IMR-90 (cell line): ENCODE results near the gene LUZP1. TPM values are rescaled to one million over a fixed set of nuclear protein-coding genes. Genes with fewer than 3 reads are reported as not detected.
"Not testable (repeated sequence)": the region's sequence is repeated elsewhere in the genome, so short reads cannot be mapped to it uniquely, and the experiment has no call there.

Experiments used
- ATAC-seq: fragments of 200-7000 bp; cut with Tn5 transposase; 2 replicates; pipeline ENCODE4 v1.9.1; 2020; ENCODE audit warnings: low read depth, mild to moderate bottlenecking, moderate library complexity
- BruUV-seq: library from RNA; stranded (reverse); fragments of 400-500 nt; replicated peaks from 2 replicates; lab custom pipeline; 2021; lab: Mats Ljungman, UMichigan
- CTCF ChIA-PET: fragments of 300-600 bp; formaldehyde crosslinking; extraction: SDS; loops from one replicate; lab custom pipeline; 2021; ENCODE audit warnings: antibody characterized with exemption; lab: Yijun Ruan, JAX
- POLR2A ChIA-PET: fragments of 300-600 bp; sonication (Branson Sonifier 250); formaldehyde crosslinking; loops from one replicate; lab custom pipeline; 2022; ENCODE audit warnings: antibody characterized with exemption; ENCODE audit not compliant: unreplicated experiment; lab: Charles Lee
- DNase-seq: peaks from one replicate; pipeline ENCODE4 v3.0.0; 2013
- H2AFZ ChIP-seq: replicated peaks from 2 replicates; pipeline ENCODE3; 2013; ENCODE audit warnings: low read length, mild to moderate bottlenecking; ENCODE audit not compliant: poor library complexity
- H2AK5ac ChIP-seq: 2 replicates; pipeline ENCODE4 v1.6.1; 2013; ENCODE audit warnings: low read depth, low read length, inconsistent platforms
- H2AK9ac ChIP-seq: replicated peaks from 2 replicates; pipeline ENCODE3; 2013; ENCODE audit warnings: mild to moderate bottlenecking, low read depth, low read length, moderate library complexity; ENCODE audit not compliant: poor library complexity
- H2BK120ac ChIP-seq: 2 replicates; pipeline ENCODE4 v1.6.1; 2013; ENCODE audit warnings: low read depth, low read length, inconsistent platforms
- H2BK15ac ChIP-seq: 3 replicates; pipeline ENCODE4 v1.6.1; 2013; ENCODE audit warnings: low read depth, low read length, inconsistent platforms
- H2BK20ac ChIP-seq: 2 replicates; pipeline ENCODE4 v1.6.1; 2013; ENCODE audit warnings: low read depth, mild to moderate bottlenecking, inconsistent platforms, low read length, moderate library complexity
- H2BK5ac ChIP-seq: 2 replicates; pipeline ENCODE4 v1.6.1; 2013; ENCODE audit warnings: mild to moderate bottlenecking, low read depth, low read length, inconsistent platforms; ENCODE audit not compliant: poor library complexity, severe bottlenecking
- H3K14ac ChIP-seq: replicated peaks from 2 replicates; pipeline ENCODE4 v1.6.1; 2013; ENCODE audit warnings: low read depth, low read length, inconsistent platforms
- H3K18ac ChIP-seq: 2 replicates; pipeline ENCODE4 v1.6.1; 2013; ENCODE audit warnings: low read depth, low read length, control low read depth
- H3K23ac ChIP-seq: 2 replicates; pipeline ENCODE4 v1.6.1; 2013; ENCODE audit warnings: low read depth, low read length, inconsistent platforms
- H3K27ac ChIP-seq: 2 replicates; pipeline ENCODE4 v1.5.1; 2013; ENCODE audit warnings: mild to moderate bottlenecking, control low read depth, low read length; ENCODE audit not compliant: insufficient read depth
- H3K27me3 ChIP-seq: 2 replicates; pipeline ENCODE4 v1.6.1; 2013; ENCODE audit warnings: low read length; ENCODE audit not compliant: control insufficient read depth, insufficient read depth
- H3K36me3 ChIP-seq: 2 replicates; pipeline ENCODE4 v1.6.1; 2013; ENCODE audit warnings: low read length, mixed read lengths; ENCODE audit not compliant: control insufficient read depth, insufficient read depth
- H3K4ac ChIP-seq: 2 replicates; pipeline ENCODE4 v1.6.1; 2013; ENCODE audit warnings: low read depth, low read length, inconsistent platforms
- H3K4me1 ChIP-seq: 2 replicates; pipeline ENCODE4 v1.6.1; 2013; ENCODE audit warnings: low read length, mixed read lengths; ENCODE audit not compliant: control insufficient read depth, insufficient read depth
- H3K4me2 ChIP-seq: 2 replicates; pipeline ENCODE4 v1.6.1; 2013; ENCODE audit warnings: low read depth, mild to moderate bottlenecking, control low read depth, low read length, moderate library complexity
- H3K4me3 ChIP-seq: 2 replicates; pipeline ENCODE4 v1.5.1; 2013; ENCODE audit warnings: low read depth, mild to moderate bottlenecking, control low read depth, low read length, moderate library complexity; ENCODE audit not compliant: insufficient read depth
- H3K56ac ChIP-seq: 2 replicates; pipeline ENCODE4 v1.6.1; 2013; ENCODE audit warnings: low read length, inconsistent platforms; ENCODE audit not compliant: insufficient read depth; ENCODE audit errors: extremely low read depth
- H3K79me1 ChIP-seq, 2 experiments: 2 replicates each; pipeline ENCODE4 v1.6.1; 2013; ENCODE audit warnings: low read length in 2 of 2, inconsistent platforms in 1 of 2, low read depth in 1 of 2
- H3K9ac ChIP-seq: 2 replicates; pipeline ENCODE4 v1.6.1; 2013; ENCODE audit warnings: low read depth, low read length, control low read depth
- H3K9me1 ChIP-seq: 2 replicates; pipeline ENCODE4 v1.6.1; 2013; ENCODE audit warnings: low read length, inconsistent platforms; ENCODE audit not compliant: insufficient read depth
- H3K9me3 ChIP-seq: 2 replicates; pipeline ENCODE4 v1.6.1; 2013; ENCODE audit warnings: low read length; ENCODE audit not compliant: control insufficient read depth, insufficient read depth
- H4K20me1 ChIP-seq: 2 replicates; pipeline ENCODE4 v1.6.1; 2013; ENCODE audit warnings: low read length, inconsistent platforms; ENCODE audit not compliant: insufficient read depth
- H4K5ac ChIP-seq: 2 replicates; pipeline ENCODE4 v1.6.1; 2013; ENCODE audit warnings: mild to moderate bottlenecking, low read depth, low read length, control low read depth
- H4K8ac ChIP-seq, 2 experiments: 2 replicates each; pipeline ENCODE4 v1.6.1; 2013; ENCODE audit warnings: low read depth in 2 of 2, low read length in 2 of 2, control low read depth in 1 of 2, inconsistent platforms in 1 of 2
- H4K91ac ChIP-seq: 2 replicates; pipeline ENCODE4 v1.6.1; 2013; ENCODE audit warnings: low read depth, low read length, inconsistent platforms; ENCODE audit not compliant: insufficient read depth
- CEBPB ChIP-seq: IDR thresholded peaks from 2 replicates; pipeline ENCODE4 v1.6.1; 2012; ENCODE audit warnings: low read depth, low read length, improper control_type of control experiment
- FOS ChIP-seq: fragments of 150-350 bp; IDR thresholded peaks from 2 replicates; pipeline ENCODE4 v1.6.1; 2016; ENCODE audit warnings: low read depth, low read length
- NFE2L2 ChIP-seq: fragments of 150-350 bp; IDR thresholded peaks from 2 replicates; pipeline ENCODE4 v1.6.1; 2016; ENCODE audit warnings: low read depth, mild to moderate bottlenecking, low read length
- WGBS, 2 experiments: methylation state at CpG; one replicate each; pipeline versions ENCODE4 v1.1.5 to v1.1.7; 2013; ENCODE audit warnings: missing lambda C conversion rate in 2 of 2; ENCODE audit not compliant: insufficient read length in 1 of 2; ENCODE audit errors: extremely low coverage in 2 of 2; 5-methylcytosine and 5-hydroxymethylcytosine counted together
- dilution Hi-C: fragments of 300-500 bp; cut with HindIII; formaldehyde crosslinking; loops from one replicate; pipeline ENCODE4 v1.14.3; 2018; ENCODE audit warnings: low sequenced_read_pairs; ENCODE audit not compliant: unreplicated experiment
- in situ Hi-C: fragments of 300-500 bp; cut with MboI; formaldehyde crosslinking; loops from 3 replicates; pipeline ENCODE4 v1.14.3; 2019; ENCODE audit warnings: low sequenced_read_pairs, inconsistent platforms, mixed read lengths
- intact Hi-C: fragments of 100-400 bp; cut with micrococcal nuclease; formaldehyde crosslinking; loops from 2 replicates; pipeline ENCODE4 v1.10.0; 2022
- polyA plus RNA-seq, 3 experiments: library from polyadenylated mRNA; depleted of rRNA; stranded (reverse); fragments of >200 nt; gene quantifications; 2 replicates each; pipeline ENCODE4 v1.2.3, GENCODE V29; 2012; ENCODE audit warnings: low replicate concordance in 1 of 3
- total RNA-seq: library from RNA; depleted of rRNA; stranded (reverse); fragments of >200 nt; gene quantifications from 2 replicates; pipeline ENCODE4 v1.2.3, GENCODE V29; 2012

Gene LUZP1
- total and polyA plus RNA-seq, 2 of the 4 experiments (the other 2 are of a cell fraction): 13.1 to 31.7 TPM

- dilution Hi-C loops, H3K9ac ChIP-seq, H2AK9ac ChIP-seq, H3K56ac ChIP-seq, H2BK20ac ChIP-seq, H3K27me3 ChIP-seq, H4K20me1 ChIP-seq, H3K23ac ChIP-seq, H3K4me3 ChIP-seq, H3K9me3 ChIP-seq, H3K9me1 ChIP-seq, BruUV-seq, H2BK5ac ChIP-seq, H3K4me1 ChIP-seq, H3K36me3 ChIP-seq, H3K27ac ChIP-seq, H3K18ac ChIP-seq, CTCF ChIA-PET, H4K91ac ChIP-seq, H4K5ac ChIP-seq, H3K4me2 ChIP-seq, H3K79me1 ChIP-seq: not testable (repeated sequence)
- no CpG with 5 or more reads among the region's 13 CpGs for WGBS, 2 experiments
- H4K8ac ChIP-seq: peak overlapping the region in 1 of 2 experiments; percentile 50; a peak in 1 of 4 replicates
- H2AFZ ChIP-seq: peak overlapping the region; percentile 2
- peak overlapping the region; percentile 15 for H2BK120ac ChIP-seq
- H2BK15ac ChIP-seq: 0 out of 3 replicates have a peak overlapping the region, but pooled peaks have one; percentile 21
- peak overlapping the region; percentile 67; the same call in 1 of the 2 replicates for H2AK5ac ChIP-seq
- DNase-seq (peak; percentile 93), ATAC-seq (peak; percentile 82)
- intact Hi-C loops (loop anchor here (10.0 kb wide), 1 partner anchor 346 kb away; the partner anchor contains the start of gene E2F2), in situ Hi-C loops (loop anchor here (5.0 kb wide), 2 partner anchors 92 to 212 kb away; no protein-coding TSS in a partner anchor)
- TF ChIP-seq FOS (peak; percentile 79), CEBPB (peak; percentile 87), NFE2L2 (peak; percentile 71; the same call in 1 of the 2 replicates)
- peak overlapping the region; percentile 2; the same call in 1 of the 2 replicates for H3K14ac ChIP-seq
- POLR2A ChIA-PET: interaction anchor here (0.7 kb wide), 1 partner anchor 155 kb away, joined by 14 read pairs; the partner anchor contains the start of gene HNRNPR
- 0 out of 2 replicates have a peak overlapping the region, but pooled peaks have one; percentile 1 for H3K4ac ChIP-seq
Measured at GRCh38 chr1:23188936-23189452, 20.3 kb upstream of the LUZP1 start.
